HG02943 (cell line): ENCODE measurements around the gene COL24A1.

ENCODE experiments used
- ATAC-seq: cut with Tn5 transposase; IDR thresholded peaks from one replicate; pipeline ENCODE4 v1.9.1; 2021; ENCODE audit warnings: mild to moderate bottlenecking, low read depth, moderate library complexity; ENCODE audit not compliant: unreplicated experiment

The COL24A1 gene

DNA sequence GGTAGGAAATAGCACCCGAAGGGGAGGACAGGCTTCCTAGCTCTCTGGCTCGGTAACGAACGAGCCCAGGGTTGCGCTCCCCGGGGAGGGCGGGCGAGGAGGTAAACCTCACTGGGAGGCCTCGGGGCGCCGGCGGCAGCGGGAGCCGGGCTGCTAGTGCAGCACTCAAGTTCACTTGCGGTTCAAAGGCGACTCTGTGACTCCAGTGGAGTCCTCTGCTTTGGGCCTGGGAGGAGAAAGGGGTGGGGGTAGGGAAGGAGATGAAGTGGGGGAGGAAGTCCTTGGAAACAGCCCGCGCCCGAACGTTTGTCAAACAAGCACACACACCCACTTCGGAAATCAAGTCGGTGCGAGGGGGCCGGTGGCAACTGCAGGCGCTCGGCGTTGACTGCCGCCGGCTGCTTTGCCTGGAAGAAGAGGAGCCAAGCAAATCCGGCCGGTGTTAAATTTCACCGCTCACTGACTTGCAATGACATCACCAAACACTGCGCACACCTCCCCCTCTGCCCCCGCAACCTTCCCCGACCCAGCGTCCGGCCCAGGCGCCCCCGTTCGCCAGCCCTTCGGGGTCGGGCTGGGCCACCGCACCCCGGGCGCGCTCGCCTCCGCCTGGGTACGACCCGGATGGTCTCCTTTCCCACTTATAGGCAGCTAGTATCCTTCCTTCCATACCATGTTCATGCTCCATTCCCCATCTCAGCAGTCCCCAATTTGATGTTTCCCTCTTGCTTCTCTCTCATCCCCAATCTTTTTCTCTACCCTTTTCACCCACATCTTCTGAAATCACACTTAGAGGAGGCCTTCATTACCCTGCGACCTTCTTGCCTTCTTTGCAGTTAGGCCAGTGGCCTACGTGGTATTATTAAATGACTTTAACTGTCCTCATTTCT lies at the start of gene COL24A1:
COL24A1 (minus strand) TSS at position 207 of the 890 bp plus-strand sequence. CDS start 376 bp downstream, outside the sequence.
- ATAC-seq: no peak

DNA sequence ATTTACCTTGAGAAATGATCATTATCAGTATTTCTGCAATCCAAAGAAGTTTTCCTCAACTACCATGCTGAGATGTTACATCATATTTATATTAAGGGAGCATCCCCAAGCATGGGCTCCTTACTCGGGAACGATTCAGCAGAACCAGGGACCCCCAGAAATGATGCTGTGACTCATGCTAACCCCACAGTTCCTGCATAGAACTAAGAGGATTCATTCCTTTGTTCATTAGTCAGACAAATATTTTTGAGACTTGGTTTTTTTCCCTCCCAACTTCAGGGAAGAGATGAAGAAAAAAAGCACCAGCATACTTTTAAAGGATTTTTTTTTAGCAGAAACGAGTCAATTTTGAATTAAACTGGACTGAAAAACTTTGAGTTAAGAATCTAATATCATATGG lies 49.2 kb upstream of the COL24A1 start:
- ATAC-seq: no peak

DNA sequence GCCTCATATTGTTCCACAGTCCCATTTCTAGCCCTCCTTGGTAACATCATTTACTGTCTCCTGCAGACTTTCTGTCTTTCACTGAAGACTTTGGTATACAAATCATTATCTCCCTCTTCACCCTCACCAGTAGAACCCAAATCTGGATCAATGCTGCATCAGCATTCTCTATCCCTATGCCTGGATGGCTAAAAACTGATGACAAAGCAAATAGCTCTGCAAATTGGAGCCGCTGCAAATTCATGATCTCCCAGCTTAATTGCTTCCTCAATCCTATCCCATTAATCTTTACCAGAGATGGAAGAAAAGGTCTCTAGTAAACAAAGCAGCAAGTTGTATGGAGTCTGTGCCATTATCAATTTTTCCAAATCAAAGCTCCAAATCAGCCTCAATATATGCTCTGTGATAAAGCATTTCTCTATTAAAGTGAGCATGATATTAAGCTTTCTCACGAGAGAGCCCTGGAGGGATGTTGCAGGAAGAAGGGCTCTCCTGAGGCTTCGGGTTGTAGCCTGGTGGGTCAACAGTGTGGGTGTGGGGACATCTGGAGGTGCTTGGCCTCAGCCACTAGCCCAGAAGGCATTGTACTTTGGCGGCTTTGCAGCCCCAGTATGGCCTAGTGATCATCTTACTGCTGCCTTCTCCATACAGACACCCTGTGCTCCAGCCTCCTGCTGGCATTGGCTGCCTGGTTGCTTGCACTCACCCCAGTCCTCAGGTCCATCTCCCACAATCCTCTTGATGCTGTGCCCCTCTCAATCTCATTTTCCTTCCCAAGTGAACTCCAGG lies 46.2 kb upstream of the COL24A1 start:
- no peak for ATAC-seq

DNA sequence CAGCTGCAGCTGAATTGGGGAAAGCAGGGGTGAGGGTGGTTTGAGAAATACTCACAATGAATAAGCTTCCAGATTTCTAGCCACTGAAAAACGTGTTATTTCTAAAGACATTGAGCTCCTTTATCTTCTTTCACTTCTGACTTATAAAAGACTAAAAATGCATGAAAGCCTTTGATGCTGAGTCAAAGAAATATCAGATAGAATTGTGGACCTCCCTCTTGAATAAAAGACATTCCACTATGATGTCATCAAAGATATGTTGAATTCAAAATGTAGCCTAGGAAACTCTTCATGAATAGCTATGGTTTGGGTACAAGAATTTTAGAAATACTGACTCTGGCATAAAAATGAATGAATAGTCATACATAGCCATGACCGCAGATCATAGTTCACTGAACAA lies 44.7 kb upstream of the COL24A1 start:
- ATAC-seq: no peak

DNA sequence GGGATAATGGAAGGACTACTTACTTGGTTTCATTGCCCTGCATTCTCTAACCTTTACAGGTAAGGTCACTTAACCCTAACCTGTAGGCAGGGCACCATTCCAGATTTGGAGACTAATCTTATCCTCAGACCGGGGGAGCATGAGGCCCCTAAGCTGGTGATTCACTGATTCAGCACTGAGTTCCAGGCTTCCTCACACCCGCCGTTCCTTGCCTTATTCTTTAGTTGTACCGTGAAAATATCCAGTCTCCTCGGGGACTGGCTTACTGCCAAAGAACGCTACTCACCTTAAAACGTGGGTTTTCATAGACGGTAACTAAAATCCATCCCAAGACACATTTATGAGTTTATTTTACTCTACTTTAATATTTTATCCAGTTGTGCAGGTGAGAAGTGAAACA lies 44.3 kb upstream of the COL24A1 start:
- no peak for ATAC-seq

DNA sequence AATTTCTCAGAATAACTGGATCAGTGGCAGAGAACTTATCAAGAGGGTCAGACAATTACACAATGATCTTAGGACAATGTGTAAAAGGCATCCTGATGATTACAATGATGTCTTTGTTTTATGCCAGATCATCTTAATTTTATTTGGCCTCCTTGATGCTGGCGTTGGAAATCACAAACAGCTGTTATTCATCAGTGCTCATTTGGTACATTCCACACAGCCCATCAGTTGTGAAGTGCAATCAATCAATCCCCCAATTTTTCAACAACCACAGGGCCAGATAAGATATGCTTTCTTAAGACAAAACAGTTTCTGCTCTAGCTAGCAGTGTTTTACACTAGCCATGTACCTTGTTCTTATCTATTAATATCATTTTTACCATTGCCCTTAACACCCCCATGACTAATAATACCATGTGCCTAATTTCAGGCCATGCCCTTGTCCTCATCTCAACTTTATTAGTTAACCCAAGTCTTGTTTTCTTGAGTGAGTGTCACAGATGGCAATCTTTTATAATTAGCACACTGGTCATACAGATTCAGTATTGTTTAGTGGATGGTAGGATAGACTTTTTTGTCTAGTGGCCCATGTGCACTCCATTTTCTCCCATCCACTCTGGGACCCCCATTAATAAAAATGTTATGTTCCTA lies 40.8 kb upstream of the COL24A1 start:
- no peak for ATAC-seq

DNA sequence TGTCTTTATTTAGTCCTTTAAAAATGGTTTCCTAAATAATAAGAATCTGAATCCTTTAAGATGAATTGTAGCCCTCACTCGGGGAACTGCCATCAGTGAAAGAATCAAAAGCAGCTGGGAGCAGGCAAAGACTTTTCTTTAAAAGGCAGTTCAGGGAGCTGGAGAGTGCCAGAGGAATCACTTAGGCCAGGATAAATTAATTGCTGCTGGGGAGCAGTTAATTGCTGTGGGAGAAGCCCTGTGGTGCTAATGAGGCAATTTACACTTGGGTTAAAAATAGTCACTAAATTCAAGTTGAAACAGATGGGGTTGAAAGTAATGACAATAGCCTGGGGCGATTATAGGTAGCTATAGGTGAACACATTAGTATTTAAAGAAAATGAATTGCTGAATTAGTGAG lies 38.7 kb upstream of the COL24A1 start:
- no peak for ATAC-seq

DNA sequence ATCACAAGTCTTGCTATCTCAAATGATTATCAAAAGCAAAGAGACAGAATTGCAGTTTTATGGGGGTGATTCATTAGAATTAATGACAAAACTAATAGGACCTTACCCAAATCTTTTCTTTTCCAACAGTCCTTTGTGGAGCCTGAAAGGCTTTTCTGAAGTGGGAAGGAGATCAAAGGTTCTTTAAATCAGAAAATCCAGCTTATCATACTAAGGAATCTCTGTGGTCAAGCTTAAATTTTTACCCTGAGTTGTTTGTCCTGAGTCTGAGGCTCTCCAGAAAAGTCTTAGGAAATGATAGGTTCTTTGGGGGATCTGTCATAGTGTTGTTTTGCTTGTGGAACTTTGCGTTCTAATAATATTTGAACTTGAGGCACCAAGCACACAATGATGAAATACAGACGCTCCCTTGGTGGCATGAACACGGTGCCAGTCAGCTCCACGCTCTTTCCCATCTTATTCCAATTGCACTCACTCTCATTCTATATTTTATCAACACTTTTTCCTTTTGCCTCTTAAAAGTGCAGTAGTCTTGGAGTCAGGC lies 38.0 kb upstream of the COL24A1 start:
- ATAC-seq: no peak

DNA sequence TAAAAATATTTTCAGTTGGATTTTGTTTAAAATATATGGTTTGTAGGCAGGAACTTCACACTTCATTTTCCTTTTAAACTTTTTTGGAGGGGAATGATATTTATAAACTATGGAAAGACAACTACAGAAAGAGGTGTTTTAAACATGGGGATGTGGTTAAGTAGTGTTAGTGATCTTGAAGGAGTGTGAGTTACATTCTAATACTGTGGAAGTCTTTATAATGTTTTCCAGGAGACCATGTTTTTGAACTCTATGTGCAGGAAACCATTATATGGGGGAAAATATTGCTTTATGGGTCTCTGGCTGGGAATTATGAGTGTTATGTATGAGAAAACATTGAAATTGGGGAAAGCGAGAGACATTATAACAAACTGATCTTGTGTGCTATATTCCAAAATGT lies 35.8 kb upstream of the COL24A1 start:
- ATAC-seq: no peak

DNA sequence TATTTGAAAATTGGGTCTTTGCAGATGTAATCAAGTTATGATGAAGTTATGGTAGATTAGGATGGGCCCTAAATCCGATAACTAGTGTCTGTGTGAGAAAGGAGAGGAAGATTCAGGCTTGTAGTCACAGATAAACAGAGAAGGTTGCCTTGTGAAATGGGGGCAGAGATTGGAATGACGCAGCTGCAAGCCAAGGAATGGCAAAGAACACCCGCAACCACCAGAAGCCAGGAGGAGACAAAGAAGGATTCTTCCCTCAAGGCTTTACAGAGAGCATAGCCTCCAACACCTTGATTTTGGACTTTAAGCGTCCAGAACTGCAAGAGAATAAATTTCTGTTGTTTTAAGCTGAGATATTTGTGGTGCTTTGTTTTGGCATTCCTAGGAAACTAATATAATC lies 35.4 kb upstream of the COL24A1 start:
- ATAC-seq: no peak

DNA sequence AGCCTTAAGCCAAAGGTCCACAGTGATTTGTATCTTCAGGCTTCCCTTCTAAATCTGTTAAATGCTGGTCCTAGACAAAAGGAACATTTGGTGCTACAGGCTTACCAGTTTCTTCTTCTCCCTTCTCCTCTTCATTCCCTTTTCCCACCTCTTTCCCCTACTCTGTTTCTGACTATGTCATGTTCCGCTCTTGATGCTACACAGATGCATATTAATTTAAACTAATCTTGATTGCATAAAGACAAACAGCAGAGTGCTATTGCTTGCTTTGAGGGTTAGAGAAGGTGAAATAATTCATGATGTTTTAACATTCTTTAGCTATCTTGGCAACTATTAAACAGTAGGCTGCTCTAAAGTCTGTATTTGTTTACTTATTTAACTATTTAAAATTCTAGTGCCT lies 34.3 kb upstream of the COL24A1 start:
- no peak for ATAC-seq

DNA sequence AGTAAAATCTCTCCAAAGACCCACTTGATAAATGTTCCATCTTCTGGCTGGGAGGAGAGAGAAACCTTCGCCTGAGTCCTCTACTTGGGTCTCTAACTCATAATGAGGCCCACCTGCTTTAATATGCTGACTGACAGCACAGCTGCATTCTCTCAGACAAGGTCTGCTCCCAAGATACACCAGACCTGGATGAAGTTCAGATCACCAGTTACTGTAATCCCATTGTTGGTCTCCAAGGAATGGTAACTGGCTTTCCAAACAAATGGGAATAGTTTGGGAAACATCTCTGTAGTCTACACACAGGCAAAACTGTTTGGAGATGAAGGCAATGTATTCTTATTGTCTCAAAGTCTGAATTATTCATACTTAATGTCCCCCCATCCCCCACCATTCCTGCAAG lies 27.9 kb upstream of the COL24A1 start:
- ATAC-seq: no peak

DNA sequence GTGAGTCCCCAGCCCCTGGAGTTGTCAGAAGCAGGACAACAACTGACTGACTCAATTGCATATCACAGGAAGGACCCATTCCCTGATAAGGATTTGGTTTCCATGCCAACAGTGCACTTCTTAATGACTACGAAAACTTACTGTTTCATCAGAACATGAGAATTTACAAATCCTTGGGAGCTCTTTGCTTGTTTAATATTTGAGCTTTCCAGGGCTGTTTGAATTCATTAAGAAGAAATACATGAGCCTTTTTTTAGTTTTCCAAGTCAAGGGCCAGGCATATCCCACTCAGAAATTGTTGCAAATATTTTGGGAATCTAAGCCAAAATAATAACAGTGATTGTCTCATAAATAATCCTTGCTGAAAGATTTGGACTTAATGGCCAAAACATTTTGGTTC lies 27.2 kb upstream of the COL24A1 start:
- ATAC-seq: no peak

DNA sequence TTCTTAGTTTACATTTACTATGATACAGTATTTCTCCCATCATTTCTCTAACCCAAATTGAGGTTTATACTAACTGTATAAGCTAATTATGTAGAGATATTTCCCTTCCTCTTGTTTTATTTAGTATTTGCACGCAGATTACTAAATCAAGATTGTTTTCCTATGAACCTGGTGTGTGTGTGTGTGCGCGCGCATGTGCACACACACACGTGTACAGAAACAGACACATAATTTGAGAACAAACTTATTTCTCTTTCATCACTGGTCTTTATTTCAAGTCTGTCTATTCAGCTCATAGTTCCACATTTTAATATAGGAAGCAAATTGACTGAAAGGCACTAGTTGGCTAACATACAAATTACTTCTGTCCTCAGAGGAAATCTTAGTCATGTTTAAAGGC lies 19.7 kb upstream of the COL24A1 start:
- ATAC-seq: no peak

DNA sequence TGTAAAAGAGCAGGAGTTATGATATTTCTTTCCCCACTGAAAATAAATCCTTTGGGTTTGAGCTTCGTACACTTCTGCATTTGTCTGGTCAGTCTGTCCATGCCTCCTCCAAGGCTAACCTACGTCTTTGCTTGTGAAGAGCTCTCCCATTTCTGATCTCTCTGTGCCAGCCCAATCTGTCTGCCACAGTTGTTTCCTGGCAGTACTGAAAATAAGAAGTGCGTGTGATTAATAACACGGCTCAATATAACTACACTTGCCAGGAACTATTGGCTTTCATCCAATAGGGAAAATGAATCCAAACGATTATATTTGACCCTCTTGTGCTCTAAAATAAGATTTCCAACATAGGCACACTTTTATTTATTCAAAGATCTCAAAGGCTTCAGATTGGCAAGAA lies 19.2 kb upstream of the COL24A1 start:
- no peak for ATAC-seq

DNA sequence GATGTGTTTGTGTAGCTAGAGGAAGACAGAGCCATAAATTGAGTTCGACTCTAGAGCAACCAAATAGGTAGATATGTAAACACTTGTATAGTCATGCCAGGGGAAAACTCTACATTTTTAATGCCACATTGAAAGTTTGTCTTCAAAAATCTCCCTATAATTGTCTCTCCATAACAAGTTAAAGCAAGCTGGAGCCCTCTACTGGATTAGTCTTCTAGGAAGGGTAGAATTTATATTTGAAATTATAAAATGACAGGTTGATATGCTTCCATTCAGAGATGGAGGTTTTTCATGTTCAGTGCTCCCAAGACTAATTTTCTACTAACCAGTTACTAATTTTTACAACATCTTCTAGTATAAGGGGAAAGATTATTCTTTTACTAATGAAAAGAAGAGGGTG lies 13.1 kb upstream of the COL24A1 start:
- ATAC-seq: no peak

DNA sequence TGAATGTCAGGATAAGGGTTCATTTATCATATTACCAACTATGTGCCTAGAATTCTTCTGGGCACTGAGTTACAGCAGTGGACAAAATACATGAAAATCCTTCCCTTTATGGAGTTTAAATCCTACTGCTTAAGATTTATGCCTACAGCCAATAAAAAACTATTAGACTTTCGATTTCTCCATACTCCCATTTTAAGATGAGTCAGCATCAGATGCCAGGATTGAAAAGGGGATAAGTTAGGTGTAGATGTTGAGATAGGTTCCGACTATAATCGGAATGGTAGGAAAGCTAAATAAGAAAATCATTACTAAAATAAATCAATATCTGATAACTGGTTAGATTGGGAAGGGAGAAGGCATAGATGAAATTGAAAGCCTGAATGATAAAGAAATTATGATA lies 3.2 kb upstream of the COL24A1 start:
- ATAC-seq: no peak

DNA sequence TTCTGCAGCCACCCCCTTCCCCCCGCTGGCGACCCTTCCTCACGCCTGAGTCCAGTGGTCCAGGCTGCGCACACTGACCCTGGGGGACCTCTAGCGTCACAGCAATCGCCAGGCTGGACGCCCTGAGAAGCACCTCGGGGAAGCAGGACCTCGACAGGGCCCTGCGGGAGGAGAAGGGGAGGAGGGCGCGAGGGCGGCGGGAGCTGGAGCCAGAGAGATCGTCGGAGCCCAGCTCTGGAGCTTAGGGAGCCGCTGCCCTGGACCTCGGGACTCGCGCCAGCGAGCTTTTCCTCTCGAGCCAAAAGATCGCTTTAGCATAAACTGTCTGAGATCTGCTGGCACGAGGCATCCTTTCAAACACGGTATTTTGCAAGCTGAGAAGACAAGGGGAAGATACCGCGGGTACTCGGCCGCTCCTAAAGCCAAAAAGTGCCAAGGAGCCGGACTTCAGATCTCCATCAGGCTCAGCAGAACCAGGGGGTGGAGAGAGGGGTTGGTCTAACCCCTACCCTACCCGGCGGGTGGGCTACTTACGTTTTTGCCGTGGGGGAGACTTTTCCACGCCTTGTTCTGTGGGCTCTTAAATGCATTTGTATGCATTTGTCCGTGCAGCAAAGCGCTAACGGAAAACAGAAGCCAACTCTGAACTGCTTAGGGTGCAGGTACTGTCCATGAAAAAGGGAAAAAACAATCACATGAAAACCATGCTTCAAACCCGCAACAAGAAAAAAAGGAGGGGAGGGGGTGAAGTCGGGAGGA lies 586 bp downstream of the COL24A1 start:
- ATAC-seq: no peak

DNA sequence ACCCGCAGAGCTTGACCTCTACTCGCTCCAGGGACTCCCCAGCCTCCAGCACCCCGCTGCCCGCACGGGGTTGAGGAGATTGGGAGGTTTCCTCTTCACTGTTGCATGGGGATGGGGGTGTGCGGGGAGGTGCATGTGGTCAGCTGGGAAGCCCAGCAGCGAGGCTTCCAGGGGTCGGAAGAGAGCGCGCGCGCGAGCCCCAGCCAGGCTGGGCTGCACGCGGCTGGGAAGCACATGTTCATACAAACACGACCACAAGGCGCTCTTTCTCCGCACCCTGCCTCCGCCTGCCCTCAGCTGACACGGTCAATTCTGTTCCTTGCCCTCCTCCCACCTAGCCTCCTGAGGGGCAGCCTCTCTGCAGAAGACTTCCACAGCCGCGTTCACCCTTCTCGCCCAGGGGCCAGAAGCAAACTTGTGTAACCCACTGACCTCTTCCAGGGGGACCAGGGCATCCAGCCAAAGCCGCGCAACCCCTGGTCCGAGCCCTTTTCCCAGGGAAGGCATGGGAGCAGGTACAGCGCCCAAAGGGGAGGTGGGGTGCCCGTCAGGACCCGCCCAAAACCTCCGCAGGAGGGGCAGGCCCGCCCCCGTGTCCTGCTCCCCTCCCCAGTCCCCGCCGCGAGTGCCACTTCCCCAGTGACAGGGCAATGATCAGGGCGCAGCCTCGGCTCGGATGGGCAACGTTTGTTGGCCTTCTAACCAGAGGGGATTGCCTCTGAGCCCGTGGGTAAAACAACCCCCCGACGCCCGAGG lies 1.3 kb downstream of the COL24A1 start:
- no peak for ATAC-seq
